GM06990 (cell line): ENCODE results near the gene LZTS2.

ENCODE experiments used
- DNase-seq: peaks from one replicate; pipeline ENCODE4 v3.0.0-alpha.2; 2011; ENCODE audit not compliant: insufficient read length; ENCODE audit errors: extremely low read depth
- H3K27me3 ChIP-seq: replicated peaks from 2 replicates; pipeline ENCODE4 v1.6.0; 2011; ENCODE audit warnings: low read length; ENCODE audit not compliant: control insufficient read depth, insufficient read depth
- H3K36me3 ChIP-seq: 2 replicates; pipeline ENCODE4 v1.5.1; 2011; ENCODE audit warnings: low read length; ENCODE audit not compliant: control insufficient read depth, insufficient read depth
- H3K4me3 ChIP-seq: replicated peaks from 2 replicates; pipeline ENCODE4 v1.5.1; 2011; ENCODE audit warnings: low read depth, mild to moderate bottlenecking, control low read depth, low read length
- TF ChIP-seq, protein P1 (sequence below): IDR thresholded peaks from 2 replicates; pipeline ENCODE4 v1.5.1; 2011; ENCODE audit warnings: low read length, control low read depth, mild to moderate bottlenecking, inconsistent platforms; ENCODE audit not compliant: insufficient read depth, poor library complexity, severe bottlenecking

LZTS2 gene

DNA sequence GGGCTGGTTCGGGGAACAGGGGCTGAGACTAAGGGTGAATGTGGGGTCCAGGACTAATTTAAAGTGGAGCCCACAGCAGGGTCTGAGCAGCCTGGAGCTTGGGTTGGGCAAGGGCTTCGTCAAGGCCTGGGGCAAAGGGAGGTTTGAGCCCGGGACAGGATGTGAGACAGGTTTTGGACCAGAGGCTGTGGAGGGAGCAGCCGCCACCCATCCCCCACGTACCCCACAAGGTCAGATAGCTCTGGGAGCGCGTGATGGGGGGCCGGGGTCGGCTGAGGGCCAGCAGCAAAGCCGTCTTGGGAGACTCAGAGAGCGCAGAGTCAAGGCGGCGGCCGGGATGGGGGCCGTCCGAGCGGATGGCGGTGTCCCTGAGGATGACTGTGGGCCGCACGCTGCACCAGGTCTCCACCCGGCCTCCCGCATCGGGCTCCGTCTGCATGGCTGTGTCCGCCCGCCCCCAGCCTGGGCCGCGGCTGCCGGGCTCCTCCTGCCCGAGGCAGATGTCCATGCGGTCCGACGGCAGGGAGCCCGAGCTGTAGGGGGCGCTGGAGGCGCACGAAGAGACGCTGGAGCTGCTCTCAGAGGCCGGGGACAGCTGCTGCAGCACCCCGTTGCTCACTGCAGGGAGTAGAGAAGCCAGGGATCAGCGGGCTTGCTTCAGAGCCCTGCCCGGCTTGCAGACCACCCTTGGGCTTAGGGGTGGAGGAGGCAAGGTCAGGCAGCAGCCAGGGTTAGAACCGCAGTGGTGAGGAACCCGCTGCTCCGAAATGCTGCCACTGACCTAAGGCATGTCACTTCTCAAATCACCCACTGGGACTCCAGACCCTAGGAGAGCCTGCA lies 19.2 kb downstream of the LZTS2 start:
- TF ChIP-seq, protein P1, sequence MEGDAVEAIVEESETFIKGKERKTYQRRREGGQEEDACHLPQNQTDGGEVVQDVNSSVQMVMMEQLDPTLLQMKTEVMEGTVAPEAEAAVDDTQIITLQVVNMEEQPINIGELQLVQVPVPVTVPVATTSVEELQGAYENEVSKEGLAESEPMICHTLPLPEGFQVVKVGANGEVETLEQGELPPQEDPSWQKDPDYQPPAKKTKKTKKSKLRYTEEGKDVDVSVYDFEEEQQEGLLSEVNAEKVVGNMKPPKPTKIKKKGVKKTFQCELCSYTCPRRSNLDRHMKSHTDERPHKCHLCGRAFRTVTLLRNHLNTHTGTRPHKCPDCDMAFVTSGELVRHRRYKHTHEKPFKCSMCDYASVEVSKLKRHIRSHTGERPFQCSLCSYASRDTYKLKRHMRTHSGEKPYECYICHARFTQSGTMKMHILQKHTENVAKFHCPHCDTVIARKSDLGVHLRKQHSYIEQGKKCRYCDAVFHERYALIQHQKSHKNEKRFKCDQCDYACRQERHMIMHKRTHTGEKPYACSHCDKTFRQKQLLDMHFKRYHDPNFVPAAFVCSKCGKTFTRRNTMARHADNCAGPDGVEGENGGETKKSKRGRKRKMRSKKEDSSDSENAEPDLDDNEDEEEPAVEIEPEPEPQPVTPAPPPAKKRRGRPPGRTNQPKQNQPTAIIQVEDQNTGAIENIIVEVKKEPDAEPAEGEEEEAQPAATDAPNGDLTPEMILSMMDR: peak; percentile 73
- Histone ChIP-seq H3K27me3 (peaks cover 2% of the 10 kb centered on the region), H3K36me3 (no peaks in the 10 kb centered on the region), H3K4me3 (no peak overlapping the region)
- DNase-seq: peak; percentile 67

GRCh38 chr10:101019440-101019703 lies 19.8 kb downstream of the LZTS2 start:
- peaks cover 2% of the 10 kb centered on the region for H3K27me3 ChIP-seq
- no peak for DNase-seq

DNA sequence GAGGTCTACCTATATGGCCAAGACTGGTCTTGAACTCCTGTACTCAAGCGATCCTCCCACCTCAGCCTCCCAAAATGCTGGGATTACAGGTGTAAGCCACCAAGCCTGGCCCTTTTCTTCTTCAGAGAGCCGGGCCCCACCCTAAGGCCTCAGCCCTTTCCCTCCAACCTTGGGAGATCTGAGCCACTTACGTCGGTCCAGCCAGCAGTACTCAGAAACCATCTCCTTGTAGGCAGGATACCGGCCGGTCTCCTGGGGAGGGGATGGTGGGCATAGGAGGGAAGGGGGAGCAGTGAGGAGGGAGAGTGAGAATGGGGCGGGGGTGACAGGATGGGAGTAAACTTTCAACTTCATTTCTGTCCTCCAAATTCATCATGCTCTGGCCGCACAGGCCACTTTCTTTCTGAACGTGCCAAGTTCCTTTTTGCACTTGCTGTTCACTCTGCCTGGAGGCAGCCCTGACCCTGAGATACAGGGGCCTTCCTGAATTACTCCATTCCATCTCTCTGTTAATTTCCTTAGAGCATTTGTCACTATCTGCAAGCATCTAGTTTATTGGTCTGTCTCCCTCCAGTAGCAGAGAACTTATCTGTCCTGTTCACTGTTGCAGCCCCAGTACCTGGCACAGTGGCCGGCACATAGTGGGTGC lies 20.9 kb downstream of the LZTS2 start:
- no peaks in the 10 kb centered on the region for H3K36me3 ChIP-seq
- TF ChIP-seq, protein P1: no peak
- H3K27me3 ChIP-seq: peaks cover 2% of the 10 kb centered on the region
- H3K4me3 ChIP-seq: no peak overlapping the region
- DNase-seq: no peak

More at GRCh38 chr10:101019440-101019703, 19.8 kb downstream of the LZTS2 start:
- Histone ChIP-seq H3K36me3 (no peaks in the 10 kb centered on the region), H3K4me3 (no peak overlapping the region)
- TF ChIP-seq, protein P1: no peak

GRCh38 chr10:101021239-101021638 lies 21.6 kb downstream of the LZTS2 start:
- TF ChIP-seq, protein P1: no peak
- Histone ChIP-seq H3K36me3 (no peaks in the 10 kb centered on the region), H3K27me3 (peaks cover 2% of the 10 kb centered on the region), H3K4me3 (no peak overlapping the region)
- no peak for DNase-seq

GRCh38 chr10:101021692-101022251 lies 22.2 kb downstream of the LZTS2 start:
- H3K4me3 ChIP-seq: no peak overlapping the region
- TF ChIP-seq, protein P1: no peak

More at GRCh38 chr10:101021692-101022251, 22.2 kb downstream of the LZTS2 start:
- Histone ChIP-seq H3K27me3 (peaks cover 2% of the 10 kb centered on the region), H3K36me3 (no peaks in the 10 kb centered on the region)
- no peak for DNase-seq
